ENCODE results near the gene PRKCE. TPM values are rescaled to one million over a fixed set of nuclear protein-coding genes. Genes with fewer than 3 reads are reported as not detected.

Gene PRKCE
- total RNA-seq, 1 experiment from 2014 or later = 14.8 TPM

- TF ChIP-seq ZBTB33 (IDR thresholded peaks at IDR 0.05; ENCODE audit: extremely low read depth, insufficient replicate concordance, low read length) (no peak), YY1 (IDR thresholded peaks at IDR 0.05; ENCODE audit: extremely low read depth, insufficient replicate concordance, low read depth, low read length) (no peak), ELF1 (IDR thresholded peaks at IDR 0.05; ENCODE audit: borderline replicate concordance, low read depth) (no peak), SP1 (IDR thresholded peaks at IDR 0.05; ENCODE audit: low read depth) (no peak), CEBPB (IDR thresholded peaks at IDR 0.05; ENCODE audit: low read depth) (no peak)
These were observed 388.2 kb downstream of the PRKCE start (continued) for GRCh38 chr2:46039543-46040303.

GRCh38 chr2:46040563-46041155 lies 389.2 kb downstream of the PRKCE start:
- Histone ChIP-seq H3K79me2 (ENCODE audit: insufficient read depth, low read length) (no peaks in the 10 kb centered on the region), H3K36me3 (ENCODE audit: control insufficient read depth in 1 of 2, insufficient read depth in 2 of 2, low read length in 2 of 2) (no peaks in the 10 kb centered on the region), H3K27ac (ENCODE audit: low read depth, low read length) (no peak overlapping the region), H3K9ac (ENCODE audit: low read length) (no peak overlapping the region), H2AFZ (ENCODE audit: low read depth, low read length, poor library complexity, severe bottlenecking) (no peak overlapping the region), H3K4me3 (replicated peaks in 1 of 2; ENCODE audit: low read depth in 1 of 2, low read length in 2 of 2) (no peak overlapping the region), H3K27me3 (ENCODE audit: insufficient read depth, low read length) (no peaks in the 10 kb centered on the region), H3K9me3 (ENCODE audit: control insufficient read depth in 1 of 2, insufficient read depth in 1 of 2, low read depth in 1 of 2, low read length in 2 of 2) (no peaks in the 10 kb centered on the region), H3K4me2 (ENCODE audit: low read length) (no peak overlapping the region), H3K4me1 (ENCODE audit: control insufficient read depth in 1 of 2, insufficient read depth in 2 of 2, low read length in 2 of 2) (no peaks in the 10 kb centered on the region), H4K20me1 (ENCODE audit: insufficient read depth) (no peaks in the 10 kb centered on the region), H3K9me2 (ENCODE audit: insufficient read depth) (no peaks in the 10 kb centered on the region)
- no TSS peak for BruUV-seq (replicated peaks)
- intact Hi-C loops (cut with micrococcal nuclease) = no loop called here
- DNase-seq (ENCODE audit: low read depth, low spot score) = no peak
- CTCF ChIA-PET = interaction anchor here (2.2 kb wide), 1 partner anchor 22 kb away, joined by 7 read pairs; no protein-coding TSS in a partner anchor
- RAD21 ChIA-PET (ENCODE audit: low non-redundant PET in 1 of 2, low total read pairs in 2 of 2, uncharacterized antibody in 2 of 2, unreplicated experiment in 2 of 2) = no interaction called here
- POLR2A ChIA-PET = no interaction called here
- ATAC-seq = no peak
- no peak for TF ChIP-seq MAX (IDR thresholded peaks at IDR 0.05)
- TF ChIP-seq FOSL1 (IDR thresholded peaks at IDR 0.05; ENCODE audit: low read depth) = no peak
- no peak for TF ChIP-seq EZH2 (IDR thresholded peaks at IDR 0.05)
- TF ChIP-seq ELF1 (IDR thresholded peaks at IDR 0.05; ENCODE audit: borderline replicate concordance, low read depth) = no peak
- TF ChIP-seq CBX3 (IDR thresholded peaks at IDR 0.05; ENCODE audit: low read depth) = no peak
- TF ChIP-seq SRF (IDR thresholded peaks at IDR 0.05; ENCODE audit: low read depth) = no peak
- TF ChIP-seq RAD21 (IDR thresholded peaks at IDR 0.05; ENCODE audit: low read depth) = no peak
- no peak for TF ChIP-seq ZBTB33 (IDR thresholded peaks at IDR 0.05; ENCODE audit: extremely low read depth, insufficient replicate concordance, low read length)
- TF ChIP-seq POLR2AphosphoS5 (IDR thresholded peaks at IDR 0.05; ENCODE audit: low read depth, low read length) = no peak
- TF ChIP-seq REST (IDR thresholded peaks at IDR 0.05; ENCODE audit: low read depth) = no peak
- no peak for TF ChIP-seq POLR2A (IDR thresholded peaks at IDR 0.05; ENCODE audit: borderline replicate concordance, extremely low read depth, insufficient read depth, insufficient read length)
- no peak for TF ChIP-seq YY1 (IDR thresholded peaks at IDR 0.05; ENCODE audit: extremely low read depth, insufficient replicate concordance, low read depth, low read length)
